ENCODE measurements around the gene ZNF280D.

ZNF280D gene

GRCh38 chr15:56582785-56583184 lies 150.5 kb downstream of the ZNF280D start:
- Histone ChIP-seq H4K20me1 (ENCODE audit: insufficient read depth, low read length) (no peaks in the 10 kb centered on the region), H3K9ac (ENCODE audit: low read length) (no peak overlapping the region), H3K79me2 (ENCODE audit: insufficient read depth, low read length) (no peaks in the 10 kb centered on the region), H3K36me3 (ENCODE audit: insufficient read depth, low read length) (0 out of 2 replicates have a peak, but pooled peaks cover 12% of the 10 kb centered on the region), H3K27ac (ENCODE audit: low read depth, low read length, poor library complexity, severe bottlenecking) (no peak overlapping the region), H3K4me3 (ENCODE audit: low read depth, low read length, poor library complexity, severe bottlenecking) (no peak overlapping the region), H3K9me2 (ENCODE audit: low read depth, low read length) (no peaks in the 10 kb centered on the region), H3K4me1 (ENCODE audit: insufficient read depth, low read length, severe bottlenecking) (no peaks in the 10 kb centered on the region), H3K27me3 (ENCODE audit: insufficient read depth, low read length) (no peaks in the 10 kb centered on the region), H3K4me2 (ENCODE audit: low read length) (no peak overlapping the region), H2AFZ (ENCODE audit: low read length) (peak overlapping the region; percentile 53; the same call in 1 of the 2 replicates), H3K9me3 (ENCODE audit: low read length) (peaks cover 27% of the 10 kb centered on the region), H3F3A (ENCODE audit: insufficient read depth, low read length) (no peaks in the 10 kb centered on the region)
- no peak for TF ChIP-seq EZH2 (IDR thresholded peaks at IDR 0.05; ENCODE audit: borderline replicate concordance, low read length)
- TF ChIP-seq, protein P1, sequence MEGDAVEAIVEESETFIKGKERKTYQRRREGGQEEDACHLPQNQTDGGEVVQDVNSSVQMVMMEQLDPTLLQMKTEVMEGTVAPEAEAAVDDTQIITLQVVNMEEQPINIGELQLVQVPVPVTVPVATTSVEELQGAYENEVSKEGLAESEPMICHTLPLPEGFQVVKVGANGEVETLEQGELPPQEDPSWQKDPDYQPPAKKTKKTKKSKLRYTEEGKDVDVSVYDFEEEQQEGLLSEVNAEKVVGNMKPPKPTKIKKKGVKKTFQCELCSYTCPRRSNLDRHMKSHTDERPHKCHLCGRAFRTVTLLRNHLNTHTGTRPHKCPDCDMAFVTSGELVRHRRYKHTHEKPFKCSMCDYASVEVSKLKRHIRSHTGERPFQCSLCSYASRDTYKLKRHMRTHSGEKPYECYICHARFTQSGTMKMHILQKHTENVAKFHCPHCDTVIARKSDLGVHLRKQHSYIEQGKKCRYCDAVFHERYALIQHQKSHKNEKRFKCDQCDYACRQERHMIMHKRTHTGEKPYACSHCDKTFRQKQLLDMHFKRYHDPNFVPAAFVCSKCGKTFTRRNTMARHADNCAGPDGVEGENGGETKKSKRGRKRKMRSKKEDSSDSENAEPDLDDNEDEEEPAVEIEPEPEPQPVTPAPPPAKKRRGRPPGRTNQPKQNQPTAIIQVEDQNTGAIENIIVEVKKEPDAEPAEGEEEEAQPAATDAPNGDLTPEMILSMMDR (IDR thresholded peaks at IDR 0.05; ENCODE audit: low read length), result no peak

Measured in OCI-LY1 (cell line).